ENCODE results near the gene SPEG.

- TF ChIP-seq POLR2AphosphoS5 (IDR thresholded peaks at IDR 0.05; ENCODE audit: low read depth, low read length) = no peak
- TF ChIP-seq, protein P1, sequence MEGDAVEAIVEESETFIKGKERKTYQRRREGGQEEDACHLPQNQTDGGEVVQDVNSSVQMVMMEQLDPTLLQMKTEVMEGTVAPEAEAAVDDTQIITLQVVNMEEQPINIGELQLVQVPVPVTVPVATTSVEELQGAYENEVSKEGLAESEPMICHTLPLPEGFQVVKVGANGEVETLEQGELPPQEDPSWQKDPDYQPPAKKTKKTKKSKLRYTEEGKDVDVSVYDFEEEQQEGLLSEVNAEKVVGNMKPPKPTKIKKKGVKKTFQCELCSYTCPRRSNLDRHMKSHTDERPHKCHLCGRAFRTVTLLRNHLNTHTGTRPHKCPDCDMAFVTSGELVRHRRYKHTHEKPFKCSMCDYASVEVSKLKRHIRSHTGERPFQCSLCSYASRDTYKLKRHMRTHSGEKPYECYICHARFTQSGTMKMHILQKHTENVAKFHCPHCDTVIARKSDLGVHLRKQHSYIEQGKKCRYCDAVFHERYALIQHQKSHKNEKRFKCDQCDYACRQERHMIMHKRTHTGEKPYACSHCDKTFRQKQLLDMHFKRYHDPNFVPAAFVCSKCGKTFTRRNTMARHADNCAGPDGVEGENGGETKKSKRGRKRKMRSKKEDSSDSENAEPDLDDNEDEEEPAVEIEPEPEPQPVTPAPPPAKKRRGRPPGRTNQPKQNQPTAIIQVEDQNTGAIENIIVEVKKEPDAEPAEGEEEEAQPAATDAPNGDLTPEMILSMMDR (IDR thresholded peaks at IDR 0.05; ENCODE audit: control extremely low read depth in 1 of 3, insufficient read depth in 1 of 3, low read depth in 1 of 3, low read length in 3 of 3) = no peak
- TF ChIP-seq JUN (IDR thresholded peaks at IDR 0.05; ENCODE audit: low read depth, low read length) = no peak
- no peak for TF ChIP-seq POLR2A (IDR thresholded peaks at IDR 0.05; ENCODE audit: control extremely low read depth in 1 of 2, low read depth in 2 of 2, low read length in 2 of 2)
- TF ChIP-seq EZH2 (IDR thresholded peaks at IDR 0.05; ENCODE audit: low read depth, low read length, severe bottlenecking) = no peak
- no peak for TF ChIP-seq RNF2 (IDR thresholded peaks at IDR 0.05; ENCODE audit: borderline replicate concordance, low read depth, low read length, missing control alignments, poor library complexity, severe bottlenecking)
Observed at GRCh38 chr2:219477815-219478214, 43.2 kb downstream of the SPEG start.
